ENCODE data around the gene MAT2B.

MAT2B gene

DNA sequence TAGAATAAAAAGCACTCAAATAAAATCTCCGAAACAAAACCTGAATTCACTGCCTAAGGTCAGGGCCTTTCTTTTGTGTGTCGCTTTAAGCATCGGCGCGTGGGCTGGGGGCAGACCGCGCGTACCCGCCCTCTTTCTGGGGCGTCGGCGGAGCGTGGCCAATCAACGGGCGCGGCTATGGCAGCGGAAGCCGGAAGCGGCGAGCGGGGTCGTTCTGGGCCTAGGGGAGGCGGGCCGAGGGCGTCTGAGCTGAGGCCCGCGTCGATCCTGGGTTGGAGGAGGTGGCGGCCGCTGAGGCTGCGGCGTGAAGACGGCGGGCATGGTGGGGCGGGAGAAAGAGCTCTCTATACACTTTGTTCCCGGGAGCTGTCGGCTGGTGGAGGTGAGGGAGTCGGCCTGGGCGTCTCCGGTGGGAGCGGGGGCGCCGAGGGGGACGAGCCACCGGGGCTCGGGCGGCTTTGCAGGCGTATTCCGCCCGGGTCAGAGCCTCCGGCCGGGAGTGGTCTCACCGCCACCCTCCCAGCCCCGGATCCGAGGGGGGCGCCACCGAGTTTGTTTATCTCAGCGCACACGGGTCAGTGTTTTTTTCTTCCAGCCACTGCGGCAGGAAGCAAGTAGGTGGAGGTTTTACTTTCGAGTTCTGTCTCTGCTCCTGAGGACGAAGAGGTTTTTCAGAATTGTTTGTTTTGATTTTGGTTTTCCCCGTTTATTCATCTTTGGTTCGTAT is at the start of gene MAT2B:
MAT2B (plus strand) TSS at position 252 of the 727 bp plus-strand sequence; CDS start at position 320, 68 bp downstream.
- Mint-ChIP-seq H3K27me3 (no peaks in the 10 kb centered on the region), H3K36me3 (no peaks in the 10 kb centered on the region), H3K4me3 (peak within 1 kb of the TSS; percentile 89), H3K27ac (peak within 1 kb of the TSS; percentile 100), H3K9me3 (no peaks in the 10 kb centered on the region), H3K4me1 (peaks cover 37% of the 10 kb centered on the region)
- peak; percentile 91 to 93 for DNase-seq (ENCODE audit: low spot score in 2 of 2)
- peak; percentile 84 for ATAC-seq (ENCODE audit: low read depth)

DNA sequence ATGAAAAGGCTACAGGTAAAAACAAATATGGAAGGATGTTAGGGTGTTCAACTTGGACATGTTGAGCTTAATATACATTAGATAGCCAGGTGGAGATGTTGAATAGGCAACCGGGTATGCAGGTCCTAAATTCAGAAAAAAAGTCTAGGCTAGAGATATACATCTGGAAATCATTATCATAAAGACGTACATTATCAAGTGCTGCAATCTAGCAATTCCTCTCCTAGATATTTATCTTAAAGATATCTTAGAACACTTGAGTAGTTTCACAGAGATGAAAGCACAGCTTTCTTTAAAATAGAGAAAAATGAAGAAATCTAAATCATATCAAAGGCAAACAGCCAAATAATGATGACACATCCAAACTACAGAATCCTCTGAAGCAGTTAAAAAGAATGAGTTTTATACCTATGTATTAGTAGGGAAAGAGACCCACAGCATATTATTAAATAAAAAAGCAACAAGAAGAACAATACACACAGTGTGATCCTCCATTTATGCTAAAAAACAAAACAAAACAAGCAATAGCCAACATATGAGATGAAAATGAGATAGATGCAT is 49.3 kb upstream of the MAT2B start:
- peaks cover 19% of the 10 kb centered on the region for H3K36me3 Mint-ChIP-seq
- no peak for ATAC-seq (ENCODE audit: low read depth)
- peak overlapping the region; percentile 8 for H3K27ac Mint-ChIP-seq

DNA sequence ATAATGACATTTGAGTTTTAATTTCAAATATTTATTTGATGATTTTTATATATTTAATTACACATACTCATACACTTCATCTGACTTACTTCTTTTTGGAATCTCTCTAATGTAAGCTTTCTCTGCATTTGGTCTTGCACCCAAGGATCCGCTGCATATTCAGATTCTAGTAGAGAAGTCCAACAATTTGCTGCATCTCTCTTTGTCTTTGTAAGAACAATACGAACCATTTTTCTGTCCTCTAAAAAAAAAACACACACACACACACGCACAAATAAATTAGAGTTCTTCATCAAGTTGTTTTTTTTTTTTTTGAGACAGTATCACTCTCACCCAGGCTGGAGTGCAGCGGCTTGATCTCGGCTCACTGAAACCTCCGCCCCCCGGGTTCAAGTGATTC is 48.6 kb upstream of the MAT2B start:
- H3K27ac Mint-ChIP-seq = peak overlapping the region; percentile 8
- peaks cover 1% of the 10 kb centered on the region for H3K9me3 Mint-ChIP-seq
- DNase-seq (ENCODE audit: low spot score in 2 of 2) (no peak), ATAC-seq (ENCODE audit: low read depth) (no peak)
- H3K4me1 Mint-ChIP-seq = peaks cover 21% of the 10 kb centered on the region
- H3K36me3 Mint-ChIP-seq = peaks cover 18% of the 10 kb centered on the region
- no peaks in the 10 kb centered on the region for H3K27me3 Mint-ChIP-seq
- H3K4me3 Mint-ChIP-seq = no peak overlapping the region

More for the DNA sequence above, 49.3 kb upstream of the MAT2B start:
- Mint-ChIP-seq H3K9me3 (peaks cover 1% of the 10 kb centered on the region), H3K4me3 (no peak overlapping the region), H3K4me1 (peaks cover 21% of the 10 kb centered on the region), H3K27me3 (no peaks in the 10 kb centered on the region)
- no peak for DNase-seq (ENCODE audit: low spot score in 2 of 2)

DNA sequence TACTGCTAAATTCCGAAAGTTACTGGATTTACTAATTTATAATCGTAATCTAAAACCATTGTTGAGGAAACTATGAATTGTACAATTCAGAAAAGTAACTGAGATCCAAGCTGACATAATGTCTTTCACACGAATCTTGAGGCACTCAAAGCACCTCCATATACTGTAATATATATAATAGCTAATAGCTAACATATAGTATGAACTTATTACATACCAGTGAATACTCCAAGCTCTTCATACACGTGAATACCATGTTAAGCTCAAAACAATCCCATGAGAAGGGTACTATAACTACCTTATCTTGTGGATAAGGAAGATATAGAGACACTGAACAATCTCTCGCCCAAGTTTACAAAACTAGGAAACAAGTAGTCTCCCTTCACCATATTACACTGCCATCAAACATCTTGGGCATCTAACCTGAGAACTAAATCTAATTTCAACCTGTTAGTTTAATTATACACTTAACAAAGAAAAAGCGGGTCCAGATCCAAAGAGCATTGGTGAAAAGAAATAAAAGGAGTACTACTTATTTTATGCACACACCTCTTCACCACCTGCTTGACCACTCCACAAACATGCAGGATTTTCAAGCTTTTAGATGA is 46.5 kb upstream of the MAT2B start:
- ATAC-seq (ENCODE audit: low read depth) = no peak
- peaks cover 21% of the 10 kb centered on the region for H3K4me1 Mint-ChIP-seq
- H3K27me3 Mint-ChIP-seq = no peaks in the 10 kb centered on the region
- no peak for DNase-seq (ENCODE audit: low spot score in 2 of 2)
- H3K4me3 Mint-ChIP-seq = peak overlapping the region; percentile 94
- peak overlapping the region; percentile 99 for H3K27ac Mint-ChIP-seq
- H3K9me3 Mint-ChIP-seq = peaks cover 1% of the 10 kb centered on the region
- peaks cover 15% of the 10 kb centered on the region for H3K36me3 Mint-ChIP-seq

DNA sequence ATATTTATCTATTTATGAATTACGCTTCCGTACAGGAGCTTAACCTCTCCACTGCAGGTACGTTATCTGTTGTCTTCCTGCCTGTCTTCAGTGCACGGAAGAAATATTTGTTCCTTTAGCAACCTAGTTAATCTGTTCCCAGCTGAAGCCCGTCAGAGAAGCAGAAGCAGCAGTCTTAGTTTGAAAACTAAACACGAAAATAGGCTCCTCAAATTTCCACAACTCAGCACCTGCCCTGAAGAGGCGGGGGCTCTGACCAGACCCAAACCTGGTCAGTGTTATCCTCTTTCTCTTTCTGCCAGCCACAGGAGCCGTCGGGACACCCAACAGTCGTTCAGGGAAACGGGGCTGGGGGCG is 46.0 kb upstream of the MAT2B start:
- no peaks in the 10 kb centered on the region for H3K27me3 Mint-ChIP-seq
- peaks cover 15% of the 10 kb centered on the region for H3K36me3 Mint-ChIP-seq
- peaks cover 1% of the 10 kb centered on the region for H3K9me3 Mint-ChIP-seq
- no peak for DNase-seq (ENCODE audit: low spot score in 2 of 2)
- ATAC-seq (ENCODE audit: low read depth) = no peak
- peak overlapping the region; percentile 94 for H3K4me3 Mint-ChIP-seq
- H3K27ac Mint-ChIP-seq = peak overlapping the region; percentile 99
- H3K4me1 Mint-ChIP-seq = peaks cover 21% of the 10 kb centered on the region

DNA sequence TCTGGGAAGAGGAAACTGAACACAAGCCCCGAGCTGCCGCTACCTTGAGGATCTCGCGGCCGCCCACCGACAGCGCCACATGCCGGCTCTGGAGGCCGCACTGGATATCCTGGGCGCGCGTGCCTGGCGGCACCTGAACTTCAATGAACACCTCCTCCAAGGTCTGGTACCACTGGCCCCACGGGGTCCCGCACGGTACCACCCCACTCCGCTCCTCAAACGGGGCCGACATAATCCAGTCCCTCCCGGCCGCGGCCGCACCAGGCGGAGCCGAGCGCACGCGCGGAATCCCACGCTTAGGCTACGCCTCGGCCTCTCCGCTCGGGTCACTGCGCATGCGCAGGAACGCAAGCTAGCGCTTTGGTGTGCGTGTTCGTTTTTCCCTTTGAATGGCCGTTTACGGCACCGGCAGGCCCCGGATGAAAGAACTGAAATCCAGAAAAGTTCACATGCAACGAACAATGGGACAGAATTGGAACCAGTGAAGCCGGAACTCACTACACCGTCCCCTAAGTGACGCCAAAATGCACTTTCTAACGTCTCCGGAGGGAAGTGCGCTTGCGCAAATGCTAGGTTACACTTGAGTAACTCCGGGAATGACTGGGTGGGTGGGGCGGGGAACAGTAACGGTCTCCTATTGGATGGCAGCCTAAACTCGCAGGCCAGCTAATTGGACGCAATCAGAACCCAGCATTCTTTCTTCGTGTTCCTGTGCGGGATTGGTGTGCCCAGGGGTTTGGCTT is 45.4 kb upstream of the MAT2B start, which contains the start of gene NUDCD2:
NUDCD2 (minus strand) TSS at position 284 of the 743 bp plus-strand sequence; CDS start at position 232, 52 bp downstream.
- Mint-ChIP-seq H3K4me1 (peaks cover 21% of the 10 kb centered on the region), H3K36me3 (peaks cover 13% of the 10 kb centered on the region), H3K4me3 (peak within 1 kb of the TSS; percentile 94), H3K27me3 (no peaks in the 10 kb centered on the region), H3K27ac (peak within 1 kb of the TSS; percentile 99), H3K9me3 (peaks cover 1% of the 10 kb centered on the region)
- DNase-seq (ENCODE audit: low spot score in 2 of 2) (peak; percentile 95 to 97), ATAC-seq (ENCODE audit: low read depth) (peak; percentile 77)

DNA sequence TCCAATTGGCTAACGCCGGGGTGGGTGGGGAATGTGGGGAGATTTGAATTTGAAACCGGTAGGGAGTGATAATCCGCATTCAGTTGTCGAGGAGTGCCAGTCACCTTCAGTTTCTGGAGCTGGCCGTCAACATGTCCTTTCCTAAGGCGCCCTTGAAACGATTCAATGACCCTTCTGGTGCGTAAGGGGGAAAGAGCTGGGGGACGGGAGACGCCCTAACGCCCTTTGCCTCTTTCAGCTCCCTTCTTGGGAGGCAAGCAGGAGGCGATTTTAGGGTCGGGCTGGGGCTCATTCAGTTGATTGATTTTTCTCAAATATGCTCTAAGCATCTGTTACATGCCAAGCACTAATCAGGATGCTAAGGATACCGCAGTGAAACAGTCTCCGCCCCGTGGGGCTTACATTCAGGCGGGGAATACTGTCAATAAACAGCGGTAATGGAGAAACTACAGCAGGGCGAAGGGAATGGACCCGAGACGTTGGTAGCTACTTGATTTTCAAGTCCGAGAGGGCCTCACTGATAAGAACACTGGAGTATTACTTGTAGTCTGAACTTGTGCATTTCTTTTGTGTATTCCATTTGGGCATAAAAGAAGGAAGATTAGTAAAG is 44.8 kb upstream of the MAT2B start, which contains the start of gene HMMR:
HMMR (plus strand) TSS at position 71 of the 610 bp plus-strand sequence; CDS start at position 132, 61 bp downstream.
- ATAC-seq (ENCODE audit: low read depth) = no peak
- Mint-ChIP-seq H3K4me1 (peaks cover 19% of the 10 kb centered on the region), H3K27me3 (no peaks in the 10 kb centered on the region), H3K4me3 (peak within 1 kb of the TSS; percentile 94), H3K27ac (peak within 1 kb of the TSS; percentile 99), H3K9me3 (no peaks in the 10 kb centered on the region), H3K36me3 (peaks cover 7% of the 10 kb centered on the region)
- DNase-seq (ENCODE audit: low spot score in 2 of 2) = no peak

DNA sequence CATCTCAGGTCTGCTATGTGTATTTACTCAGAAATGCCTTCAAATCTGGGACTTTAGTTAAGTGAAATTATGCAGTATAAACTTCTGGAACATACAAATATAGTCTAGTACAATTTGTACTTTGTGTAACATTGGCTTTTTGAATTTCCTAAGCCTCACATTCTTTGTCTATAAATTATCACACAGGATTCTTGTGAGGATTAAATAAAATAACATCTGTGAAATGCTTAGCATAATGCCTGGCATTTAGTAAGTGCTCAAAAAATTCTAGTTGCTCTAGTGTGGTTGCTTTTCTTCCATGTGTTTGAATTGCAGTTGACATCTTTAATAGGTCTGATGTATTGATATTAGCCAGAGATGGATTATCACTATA is 42.4 kb upstream of the MAT2B start:
- no peaks in the 10 kb centered on the region for H3K9me3 Mint-ChIP-seq
- H3K4me1 Mint-ChIP-seq = peaks cover 11% of the 10 kb centered on the region
- no peaks in the 10 kb centered on the region for H3K36me3 Mint-ChIP-seq
- no peak for DNase-seq (ENCODE audit: low spot score in 2 of 2)
- H3K4me3 Mint-ChIP-seq = no peak overlapping the region
- no peak for ATAC-seq (ENCODE audit: low read depth)
- H3K27me3 Mint-ChIP-seq = no peaks in the 10 kb centered on the region
- H3K27ac Mint-ChIP-seq = no peak overlapping the region

DNA sequence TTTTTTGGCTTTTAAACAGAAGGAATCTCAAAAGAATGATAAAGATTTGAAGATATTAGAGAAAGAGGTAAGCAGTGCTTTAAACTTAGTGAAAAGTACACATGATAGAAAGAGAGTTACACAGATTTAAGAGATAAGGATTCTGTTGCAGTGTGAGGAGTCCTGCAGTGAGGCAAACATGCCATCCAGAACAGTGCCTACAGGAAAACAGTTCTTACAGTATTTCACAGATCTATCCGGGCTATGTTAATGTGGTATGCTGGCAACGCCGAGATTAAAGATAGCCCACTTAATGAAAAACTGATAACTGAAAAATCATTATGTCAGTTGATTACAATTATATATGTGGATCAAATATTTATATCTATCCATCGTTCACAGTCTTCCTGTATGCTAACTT is 37.7 kb upstream of the MAT2B start:
- ATAC-seq (ENCODE audit: low read depth) (no peak), DNase-seq (ENCODE audit: low spot score in 2 of 2) (no peak)
- Mint-ChIP-seq H3K27ac (peak overlapping the region; percentile 74), H3K4me3 (no peak overlapping the region), H3K4me1 (no peaks in the 10 kb centered on the region), H3K36me3 (no peaks in the 10 kb centered on the region), H3K27me3 (no peaks in the 10 kb centered on the region), H3K9me3 (no peaks in the 10 kb centered on the region)

DNA sequence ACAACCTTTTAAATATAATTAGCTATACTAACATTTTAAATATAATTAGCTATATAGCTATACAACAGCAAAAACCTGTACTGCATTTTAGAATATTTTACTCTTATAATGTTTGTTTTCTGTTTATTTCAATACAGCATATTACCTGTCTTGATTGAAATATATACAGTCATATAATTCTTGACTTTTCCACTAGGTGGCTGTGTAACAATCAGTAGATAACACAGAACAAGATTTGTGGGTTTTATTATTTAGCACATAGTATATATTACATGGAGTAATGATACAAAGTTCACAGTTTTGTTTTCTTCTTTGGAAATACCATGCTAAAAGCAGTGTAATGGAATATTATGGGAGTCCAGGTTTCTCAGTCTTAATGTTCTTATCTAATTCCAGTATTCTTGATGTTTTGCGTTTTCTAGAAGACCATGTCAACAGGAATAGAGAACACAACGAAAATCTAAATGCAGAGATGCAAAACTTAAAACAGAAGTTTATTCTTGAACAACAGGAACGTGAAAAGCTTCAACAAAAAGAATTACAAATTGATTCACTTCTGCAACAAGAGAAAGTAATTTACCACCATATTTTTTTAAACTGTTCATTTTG is 31.7 kb upstream of the MAT2B start:
- no peak overlapping the region for H3K27ac Mint-ChIP-seq

DNA sequence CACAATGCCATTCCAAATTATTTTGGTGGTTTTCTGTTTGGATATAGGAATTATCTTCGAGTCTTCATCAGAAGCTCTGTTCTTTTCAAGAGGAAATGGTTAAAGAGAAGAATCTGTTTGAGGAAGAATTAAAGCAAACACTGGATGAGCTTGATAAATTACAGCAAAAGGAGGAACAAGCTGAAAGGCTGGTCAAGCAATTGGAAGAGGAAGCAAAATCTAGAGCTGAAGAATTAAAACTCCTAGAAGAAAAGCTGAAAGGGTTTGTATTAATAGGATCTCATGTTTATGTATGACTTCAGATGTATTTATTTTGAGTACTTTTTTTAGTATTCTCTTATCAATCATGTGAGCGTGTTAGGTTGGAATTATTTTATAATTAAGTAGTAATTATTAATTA is 30.0 kb upstream of the MAT2B start:
- no peak overlapping the region for H3K4me3 Mint-ChIP-seq
- DNase-seq (ENCODE audit: low spot score in 2 of 2) (no peak), ATAC-seq (ENCODE audit: low read depth) (no peak)
- no peak overlapping the region for H3K27ac Mint-ChIP-seq
- peaks cover 2% of the 10 kb centered on the region for H3K36me3 Mint-ChIP-seq
- H3K27me3 Mint-ChIP-seq = no peaks in the 10 kb centered on the region
- H3K4me1 Mint-ChIP-seq = no peaks in the 10 kb centered on the region
- H3K9me3 Mint-ChIP-seq = no peaks in the 10 kb centered on the region

More for the DNA sequence above, 31.7 kb upstream of the MAT2B start:
- Mint-ChIP-seq H3K4me3 (no peak overlapping the region), H3K27me3 (no peaks in the 10 kb centered on the region), H3K9me3 (no peaks in the 10 kb centered on the region), H3K4me1 (no peaks in the 10 kb centered on the region), H3K36me3 (peaks cover 2% of the 10 kb centered on the region)
- DNase-seq (ENCODE audit: low spot score in 2 of 2) = no peak
- peak; percentile 60 for ATAC-seq (ENCODE audit: low read depth)

DNA sequence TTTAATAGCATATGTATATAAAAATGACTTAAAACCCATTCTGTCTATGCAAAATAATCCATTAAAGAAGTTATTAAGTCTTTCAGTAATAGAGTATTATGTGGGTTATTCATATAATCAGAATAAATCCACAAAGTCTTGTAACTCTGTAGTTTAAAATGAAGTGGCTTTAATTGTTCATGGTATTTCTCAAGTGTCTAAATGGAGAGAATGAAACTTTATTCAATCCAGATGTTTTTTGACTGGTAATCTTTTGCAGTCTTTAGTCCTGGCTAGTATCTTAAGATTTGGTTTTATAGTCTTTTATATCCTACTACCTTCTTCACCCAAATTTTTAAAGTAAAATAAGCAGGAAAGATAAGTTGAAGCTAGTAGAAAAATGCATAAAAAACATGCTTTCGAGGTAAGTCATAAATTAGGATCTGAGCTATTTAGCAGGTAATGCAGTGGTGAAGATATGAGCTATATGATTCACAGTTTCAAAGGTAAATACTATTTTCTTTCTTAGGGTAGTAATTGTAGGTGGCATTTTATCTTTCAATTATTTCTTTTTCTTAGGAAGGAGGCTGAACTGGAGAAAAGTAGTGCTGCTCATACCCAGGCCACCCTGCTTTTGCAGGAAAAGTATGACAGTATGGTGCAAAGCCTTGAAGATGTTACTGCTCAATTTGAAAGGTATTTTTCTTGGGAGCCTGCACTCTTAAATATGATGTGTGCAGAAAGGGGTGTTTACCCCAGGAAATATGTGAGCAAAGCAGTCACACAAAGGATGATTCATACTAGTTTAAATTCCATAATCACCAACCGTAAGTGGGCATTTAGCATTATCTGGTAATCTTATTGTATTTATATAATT is 27.1 kb upstream of the MAT2B start:
- no peak overlapping the region for H3K27ac Mint-ChIP-seq
- H3K4me3 Mint-ChIP-seq = no peak overlapping the region
- no peak for ATAC-seq (ENCODE audit: low read depth)
- H3K27me3 Mint-ChIP-seq = no peaks in the 10 kb centered on the region
- peaks cover 2% of the 10 kb centered on the region for H3K36me3 Mint-ChIP-seq
- peaks cover 2% of the 10 kb centered on the region for H3K4me1 Mint-ChIP-seq
- no peaks in the 10 kb centered on the region for H3K9me3 Mint-ChIP-seq
- no peak for DNase-seq (ENCODE audit: low spot score in 2 of 2)

DNA sequence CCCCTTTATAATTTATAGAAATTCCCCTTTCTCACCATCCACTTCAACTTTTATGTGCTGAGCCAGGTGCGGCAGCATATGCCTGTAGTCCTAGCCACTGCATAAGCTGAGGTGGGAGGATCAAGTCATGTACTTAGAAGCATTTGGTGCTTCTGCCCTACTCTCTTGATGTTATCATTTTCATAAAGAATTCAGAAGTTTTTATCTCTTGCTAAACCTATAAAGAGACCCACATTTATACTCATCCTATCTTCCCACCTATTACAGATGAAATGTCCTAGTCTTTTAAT is 26.5 kb upstream of the MAT2B start:
- Mint-ChIP-seq H3K27me3 (no peaks in the 10 kb centered on the region), H3K4me1 (peaks cover 2% of the 10 kb centered on the region), H3K27ac (no peak overlapping the region), H3K36me3 (peaks cover 2% of the 10 kb centered on the region), H3K4me3 (no peak overlapping the region), H3K9me3 (no peaks in the 10 kb centered on the region)
- no peak for DNase-seq (ENCODE audit: low spot score in 2 of 2)
- ATAC-seq (ENCODE audit: low read depth) = no peak
